OCI-LY7 (cell line): ENCODE results near the gene IFNL3.

Source experiments
- EZH2phosphoT487 ChIP-seq: fragments of 200-600 bp; sonication (generic); IDR thresholded peaks from 2 replicates; pipeline ENCODE4 v1.6.1; 2018; ENCODE audit warnings: low read depth, borderline replicate concordance, mild to moderate bottlenecking, mixed run types, antibody characterized with exemption, low read length, moderate library complexity, mixed read lengths
- TF ChIP-seq, protein P1 (sequence below): fragments of 200-600 bp; sonication (generic); conservative IDR thresholded peaks from 2 replicates; pipeline ENCODE4 v1.5.1; 2014; ENCODE audit warnings: mild to moderate bottlenecking, antibody characterized with exemption, low read length, moderate library complexity, mixed read lengths

DNA sequence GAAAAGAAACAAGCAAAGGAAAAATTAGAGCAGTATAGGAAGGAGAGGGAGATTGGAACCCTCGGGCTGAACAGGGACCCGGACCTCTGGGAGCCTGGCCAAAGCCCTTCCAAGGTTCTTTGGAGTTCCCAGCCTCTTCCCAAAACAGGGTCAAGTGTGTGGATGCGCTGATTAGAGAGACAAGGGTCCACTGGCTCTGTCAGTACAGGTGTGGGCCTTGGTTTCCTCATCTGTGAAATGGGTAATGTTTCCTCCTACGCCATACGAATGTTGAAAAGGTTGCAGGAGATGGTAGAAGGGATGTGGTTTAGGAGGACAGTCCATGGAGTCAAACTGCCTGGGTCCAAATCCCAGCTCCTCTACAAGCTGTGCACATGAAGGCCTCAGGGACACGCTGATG is 38.7 kb downstream of the IFNL3 start:
- TF ChIP-seq, protein P1, sequence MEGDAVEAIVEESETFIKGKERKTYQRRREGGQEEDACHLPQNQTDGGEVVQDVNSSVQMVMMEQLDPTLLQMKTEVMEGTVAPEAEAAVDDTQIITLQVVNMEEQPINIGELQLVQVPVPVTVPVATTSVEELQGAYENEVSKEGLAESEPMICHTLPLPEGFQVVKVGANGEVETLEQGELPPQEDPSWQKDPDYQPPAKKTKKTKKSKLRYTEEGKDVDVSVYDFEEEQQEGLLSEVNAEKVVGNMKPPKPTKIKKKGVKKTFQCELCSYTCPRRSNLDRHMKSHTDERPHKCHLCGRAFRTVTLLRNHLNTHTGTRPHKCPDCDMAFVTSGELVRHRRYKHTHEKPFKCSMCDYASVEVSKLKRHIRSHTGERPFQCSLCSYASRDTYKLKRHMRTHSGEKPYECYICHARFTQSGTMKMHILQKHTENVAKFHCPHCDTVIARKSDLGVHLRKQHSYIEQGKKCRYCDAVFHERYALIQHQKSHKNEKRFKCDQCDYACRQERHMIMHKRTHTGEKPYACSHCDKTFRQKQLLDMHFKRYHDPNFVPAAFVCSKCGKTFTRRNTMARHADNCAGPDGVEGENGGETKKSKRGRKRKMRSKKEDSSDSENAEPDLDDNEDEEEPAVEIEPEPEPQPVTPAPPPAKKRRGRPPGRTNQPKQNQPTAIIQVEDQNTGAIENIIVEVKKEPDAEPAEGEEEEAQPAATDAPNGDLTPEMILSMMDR, result no peak
- TF ChIP-seq EZH2phosphoT487, result no peak
